K562 (cell line): ENCODE data around the gene NCOA3. TPM values are rescaled to one million over a fixed set of nuclear protein-coding genes. Genes with fewer than 3 reads are reported as not detected.

Experiments used
- ATAC-seq: fragments of 200-7000 bp; cut with Tn5 transposase; 3 replicates; pipeline ENCODE4 v1.9.1; 2020; ENCODE audit warnings: moderate library complexity
- BruUV-seq: library from RNA; stranded (reverse); fragments of 400-500 nt; replicated peaks from 2 replicates; lab custom pipeline; 2021; lab: Mats Ljungman, UMichigan
- CTCF ChIA-PET: fragments of 300-600 bp; formaldehyde crosslinking; extraction: SDS; loops from one replicate; lab custom pipeline; 2021; ENCODE audit warnings: low intra/inter-chr PET ratio; lab: Yijun Ruan, JAX
- POLR2A ChIA-PET: fragments of 300-600, 350-650 bp; sonication (Branson Sonifier 250); formaldehyde crosslinking; extraction: SDS; loops from one replicate; lab custom pipeline; 2021; ENCODE audit warnings: antibody characterized with exemption, inconsistent platforms; lab: Yijun Ruan, JAX
- DNase-seq, 4 experiments: peaks; one replicate each; pipeline versions ENCODE4 v3.0.0 to v3.0.0-alpha.2; 2011 to 2018; ENCODE audit warnings: low spot score in 3 of 4, mixed read lengths in 3 of 4; ENCODE audit errors: extremely low read depth in 1 of 4
- FAIRE-seq: peaks from 2 replicates; lab custom pipeline; 2011; peaks lifted over from hg19 to GRCh38; lab: Jason Lieb, UNC
- H2AFZ ChIP-seq: 2 replicates; pipeline ENCODE4 v1.6.0; 2011; ENCODE audit warnings: low read depth, low read length, control low read depth, inconsistent platforms
- H3K27ac ChIP-seq: fragments of 200-600 bp; 3 replicates; pipeline ENCODE4 v1.8.0; 2011; ENCODE audit warnings: low read depth, mild to moderate bottlenecking, control low read depth, inconsistent platforms, low read length, moderate library complexity, mixed read lengths; ENCODE audit errors: extremely low read depth
- H3K27me3 ChIP-seq, 2 experiments: fragments of 300-600 bp in 1 of 2; 2 replicates in 1 of 2; 3 replicates in 1 of 2; pipeline versions ENCODE4 v1.6.0 to v1.8.0; 2011; ENCODE audit warnings: inconsistent platforms in 2 of 2, low read length in 2 of 2, mild to moderate bottlenecking in 1 of 2, mixed read lengths in 1 of 2, moderate library complexity in 1 of 2; ENCODE audit not compliant: control insufficient read depth in 2 of 2, insufficient read depth in 2 of 2
- H3K36me3 ChIP-seq: fragments of 300-600 bp; 3 replicates; pipeline ENCODE4 v1.8.0; 2011; ENCODE audit warnings: mild to moderate bottlenecking, low read length, inconsistent platforms; ENCODE audit not compliant: control insufficient read depth, insufficient read depth
- H3K4me1 ChIP-seq, 2 experiments: fragments of 200-600 bp in 1 of 2; replicated peaks in 1 of 2; 2 replicates in 1 of 2; 3 replicates in 1 of 2; pipeline versions ENCODE4 v1.5.1 to v1.8.0; 2011; ENCODE audit warnings: inconsistent platforms in 2 of 2, low read length in 2 of 2, mild to moderate bottlenecking in 1 of 2, mixed read lengths in 1 of 2, moderate library complexity in 1 of 2; ENCODE audit not compliant: control insufficient read depth in 2 of 2, insufficient read depth in 2 of 2
- H3K4me2 ChIP-seq: 2 replicates; pipeline ENCODE4 v1.6.1; 2011; ENCODE audit warnings: low read length, control low read depth, inconsistent platforms, mixed read lengths; ENCODE audit not compliant: insufficient read depth
- H3K4me3 ChIP-seq: fragments of 200-600 bp; sonication (generic), shearing (Covaris generic); 2 replicates; pipeline ENCODE4 v1.5.1; 2016; ENCODE audit warnings: control low read depth, inconsistent platforms
- H3K79me2 ChIP-seq: fragments of 200-600 bp; 3 replicates; pipeline ENCODE4 v1.8.0; 2011; ENCODE audit warnings: low read length, inconsistent platforms; ENCODE audit not compliant: control insufficient read depth, insufficient read depth
- H3K9ac ChIP-seq, 2 experiments: 2 replicates each; pipeline versions ENCODE4 v1.6.0 to v1.6.1; 2011; ENCODE audit warnings: low read depth in 2 of 2, low read length in 2 of 2, control low read depth in 1 of 2, inconsistent platforms in 1 of 2, mild to moderate bottlenecking in 1 of 2, mixed read lengths in 1 of 2; ENCODE audit not compliant: insufficient read depth in 1 of 2
- H3K9me1 ChIP-seq: one replicate; pipeline ENCODE4 v1.6.0; 2011; ENCODE audit warnings: inconsistent platforms, mild to moderate bottlenecking, low read length, moderate library complexity; ENCODE audit not compliant: control insufficient read depth, insufficient read depth
- H3K9me3 ChIP-seq: replicated peaks from 2 replicates; pipeline ENCODE4 v1.5.1; 2011; ENCODE audit warnings: low read depth, low read length, inconsistent platforms; ENCODE audit not compliant: control insufficient read depth, insufficient read depth
- H4K20me1 ChIP-seq: replicated peaks from 2 replicates; pipeline ENCODE4 v1.6.1; 2011; ENCODE audit warnings: low read length, inconsistent platforms, mixed read lengths; ENCODE audit not compliant: control insufficient read depth, insufficient read depth
- BCLAF1 ChIP-seq, 2 experiments: fragments of 450-650 bp in 1 of 2; IDR thresholded peaks; 2 replicates each; pipeline ENCODE4 v1.6.1; 2011 to 2017; ENCODE audit warnings: low read depth in 2 of 2, antibody characterized with exemption in 1 of 2, borderline replicate concordance in 1 of 2, low read length in 1 of 2, mild to moderate bottlenecking in 1 of 2, mixed read lengths in 1 of 2; ENCODE audit not compliant: control insufficient read depth in 1 of 2
- ESRRA ChIP-seq: fragments of 450-650 bp; IDR thresholded peaks from 2 replicates; pipeline ENCODE4 v1.6.1; 2014; ENCODE audit warnings: low read depth, mild to moderate bottlenecking, moderate library complexity, borderline replicate concordance
- NFYB ChIP-seq: IDR thresholded peaks from 2 replicates; pipeline ENCODE4 v1.6.1; 2011; ENCODE audit warnings: mild to moderate bottlenecking, moderate library complexity; ENCODE audit not compliant: insufficient read length; ENCODE audit errors: extremely low read depth
- NR2C1 ChIP-seq, 2 experiments: fragments of 450-650 bp; IDR thresholded peaks; 2 replicates each; pipeline ENCODE4 v1.6.1; 2017; ENCODE audit warnings: mild to moderate bottlenecking in 2 of 2, antibody characterized with exemption in 1 of 2, inconsistent platforms in 1 of 2, missing compliant biosample characterization in 1 of 2, missing genetic modification characterization in 1 of 2
- ZBTB11 ChIP-seq, 3 experiments: fragments of 200-800 bp in 1 of 3; fragments of 250-450 bp in 1 of 3; fragments of 450-650 bp in 1 of 3; sonication (Bioruptor Pico) in 1 of 3; sonication (Bioruptor generic) in 1 of 3; formaldehyde crosslinking in 1 of 3; IDR thresholded peaks; 2 replicates each; pipeline versions ENCODE4 v1.6.1 to v1.8.0; 2016 to 2022; ENCODE audit warnings: mild to moderate bottlenecking in 2 of 3, missing genetic modification characterization in 2 of 3, missing compliant biosample characterization in 1 of 3, moderate library complexity in 1 of 3
- ZC3H11A ChIP-seq: IDR thresholded peaks from 2 replicates; pipeline ENCODE4 v1.6.1; 2012; ENCODE audit warnings: low read depth, low read length, improper control_type of control experiment
- WGBS: fragments of 100-300 bp; shearing (Covaris generic); methylation state at CpG from one replicate; pipeline ENCODE4 v1.1.6; 2016; ENCODE audit warnings: low coverage, mixed read lengths; ENCODE audit not compliant: insufficient coverage; ENCODE audit errors: missing lambda C conversion rate; 5-methylcytosine and 5-hydroxymethylcytosine counted together
- in situ Hi-C: fragments of 300-500 bp; cut with MboI; formaldehyde crosslinking; loops from 4 replicates; pipeline ENCODE4 v1.15.0; 2018; ENCODE audit warnings: inconsistent platforms, mixed read lengths
- intact Hi-C: fragments of 100-400 bp; cut with micrococcal nuclease; formaldehyde crosslinking; loops from 2 replicates; pipeline ENCODE4 v1.14.2; 2022
- polyA plus RNA-seq, 8 experiments: library from polyadenylated mRNA; depleted of rRNA in 4 of 8; stranded (reverse) in 5 of 8; unstranded in 3 of 8; fragments of >200 nt; fragmentation: Nextera tagmentation in 2 of 8; fragmentation: Illumina TruSeq in 1 of 8; extraction: Ambion mirVana in 2 of 8; extraction: Trizol in 1 of 8; gene quantifications; 2 replicates each; pipeline versions ENCODE4 v1.2.1 to v1.2.3, GENCODE V29; 2011 to 2014; ENCODE audit warnings: inconsistent platforms in 1 of 8, missing spikeins in 1 of 8
- total RNA-seq, 7 experiments: library from RNA; depleted of rRNA in 6 of 7; stranded (reverse); fragments of >200 nt in 6 of 7; fragmentation: Illumina TruSeq in 2 of 7; extraction: Trizol in 2 of 7; gene quantifications; 2 replicates each; pipeline versions ENCODE4 v1.2.1 to v1.2.3, GENCODE V29; 2011 to 2021; ENCODE audit warnings: low replicate concordance in 1 of 7

NCOA3 gene
- total and polyA plus RNA-seq, 9 of the 15 experiments (the other 6 are each of a cell fraction or from before 2014, with no cell fraction given): 3.2 to 24.3 (median 14.4) TPM

- TF ChIP-seq NR2C1 (IDR thresholded peaks at IDR 0.05): peak; percentile 47; the same call in 1 of the 2 replicates
- peak; percentile 44; the same call in 1 of the 2 replicates for TF ChIP-seq NR2C1 (tag; IDR thresholded peaks at IDR 0.05)
- no peak for TF ChIP-seq NFYB
- TF ChIP-seq ESRRA: peak; percentile 65; the same call in 1 of the 2 replicates
Observed at GRCh38 chr20:47531458-47531857, 29.8 kb downstream of the NCOA3 start (continued).

- intact Hi-C loops: no loop called here
- H2AFZ ChIP-seq: no peak overlapping the region
- H3K27ac ChIP-seq: no peak overlapping the region
- in situ Hi-C loops: no loop called here
- TF ChIP-seq ZC3H11A: no peak
- TF ChIP-seq BCLAF1 (IDR thresholded peaks at IDR 0.05; ENCODE audit: borderline replicate concordance in 1 of 2, control insufficient read depth in 1 of 2, low read depth in 2 of 2, low read length in 1 of 2): peak in 1 of 2 experiments; percentile 41; a peak in 1 of 4 replicates
- peak in 1 of 3 experiments; percentile 63; a peak in 2 of 6 replicates for TF ChIP-seq ZBTB11 (CRISPR knock-in tag; IDR thresholded peaks at IDR 0.05)
- no peaks in the 10 kb centered on the region for H3K36me3 ChIP-seq
- H3K79me2 ChIP-seq: peaks cover 50% of the 10 kb centered on the region; the same call in 2 of the 3 replicates
- H3K9ac ChIP-seq: no peak overlapping the region
- POLR2A ChIA-PET: interaction anchor here (1.0 kb wide), 1 partner anchor 29 kb away, joined by 3 read pairs; no protein-coding TSS in a partner anchor
- no TSS peak for BruUV-seq
- H3K9me1 ChIP-seq: no peaks in the 10 kb centered on the region
- H4K20me1 ChIP-seq: no peaks in the 10 kb centered on the region; the same call in 1 of the 2 replicates
- no peak overlapping the region for H3K4me2 ChIP-seq
- H3K4me1 ChIP-seq: peaks cover 0 to 7% of the 10 kb centered on the region in 2 experiments; a peak in 2 of 5 replicates
- no peaks in the 10 kb centered on the region for H3K9me3 ChIP-seq
- no peak overlapping the region for H3K4me3 ChIP-seq
- CTCF ChIA-PET: no interaction called here
- no peak for ATAC-seq
- 83% methylated on average over 3 of the region's 3 CpGs for WGBS
- FAIRE-seq: no peak
- no peaks in the 10 kb centered on the region for H3K27me3 ChIP-seq
- no peak for DNase-seq
Observed at GRCh38 chr20:47532002-47532401, 30.3 kb downstream of the NCOA3 start.
